DMS153 treated with DMSO at 0.1 percent for 48 hours (cell line): ENCODE results near the gene ELK1.
A peak's percentile ranks its signal among the peaks of the same experiment; 100 is the strongest.
"Not testable (repeated sequence)": the region's sequence is repeated elsewhere in the genome, so short reads cannot be mapped to it uniquely, and the experiment has no call there.

Experiments
- DNase-seq: peaks from one replicate; lab custom pipeline; 2025; ENCODE audit not compliant: unreplicated experiment; lab: John Stamatoyannopoulos, UW

The ELK1 gene

DNA sequence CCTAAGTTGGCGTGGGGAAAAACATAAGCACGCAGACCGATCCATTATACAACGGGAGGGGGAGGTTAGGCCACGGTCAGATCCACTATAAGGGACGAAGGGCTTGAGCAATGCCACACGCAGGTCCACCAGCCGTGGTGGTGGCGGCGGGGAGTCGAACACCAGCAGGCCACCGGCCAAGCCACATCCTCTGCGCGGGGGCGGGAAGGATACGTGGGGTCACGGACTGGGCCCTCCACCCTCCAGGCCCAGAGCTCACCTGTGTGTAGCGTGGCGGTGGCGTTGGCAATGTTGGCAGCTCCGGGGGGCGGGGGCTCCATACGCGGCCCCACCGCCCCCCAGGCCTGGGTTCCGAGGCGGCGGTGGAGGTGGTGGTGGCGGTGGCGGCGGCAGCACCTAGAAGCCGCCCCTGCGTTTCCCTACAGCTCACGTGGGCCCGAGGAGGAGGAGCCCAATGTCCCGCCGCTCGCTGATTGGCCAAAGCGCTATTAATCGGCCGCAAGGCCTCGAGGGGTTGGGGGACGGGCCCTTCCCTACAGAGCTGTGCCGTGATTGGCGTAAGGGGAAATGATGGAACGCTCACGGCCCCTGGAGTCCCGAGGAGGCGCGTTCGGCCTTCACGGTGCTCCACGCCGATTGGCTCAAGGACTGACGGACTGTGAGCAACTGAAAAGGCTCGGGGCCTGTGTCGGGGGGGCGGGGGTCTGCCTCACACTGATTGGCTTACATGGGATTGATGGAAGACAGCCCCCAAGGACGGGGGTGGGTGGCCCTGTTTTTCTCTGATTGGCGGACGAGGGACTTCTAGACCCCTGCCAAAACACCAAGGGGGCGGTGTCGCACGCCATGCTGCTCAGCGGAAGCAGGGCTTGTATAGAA is at the start of gene ELK1:
Gene ELK1, minus strand, starts transcription at position 400 of the 879 bp plus-strand sequence. CDS start 9,122 bp downstream, outside the sequence.
- DNase-seq = peak; percentile 88

DNA sequence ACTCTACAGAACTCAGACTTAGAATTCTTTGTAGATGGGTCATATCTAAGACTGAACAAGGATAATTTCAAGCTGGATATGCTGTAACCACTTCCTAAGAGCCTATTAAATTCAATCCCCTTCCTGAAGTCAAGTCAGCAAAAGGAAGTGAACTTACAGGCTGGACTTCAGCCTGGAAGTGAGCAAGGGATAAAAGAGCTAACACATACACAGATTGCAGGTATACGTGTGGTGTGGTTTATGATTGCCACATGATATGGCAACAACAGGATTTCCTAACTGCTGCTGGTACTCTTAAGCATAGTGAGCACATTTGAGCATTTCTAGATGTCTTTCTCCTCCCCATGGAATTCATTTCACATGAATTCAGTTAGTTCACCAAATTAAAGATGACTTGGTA is 46.8 kb upstream of the ELK1 start:
- no peak for DNase-seq

GRCh38 chrX:47690175-47690574 is 39.8 kb upstream of the ELK1 start:
- no peak for DNase-seq

- no peak for DNase-seq
Observed at GRCh38 chrX:47687263-47687662, 36.9 kb upstream of the ELK1 start.

GRCh38 chrX:47683829-47684205 is 33.5 kb upstream of the ELK1 start:
- DNase-seq = no peak

- no peak for DNase-seq
Observed at GRCh38 chrX:47683184-47683828, 32.9 kb upstream of the ELK1 start.

GRCh38 chrX:47675959-47676859 is 25.8 kb upstream of the ELK1 start:
- DNase-seq = not testable (repeated sequence)

DNA sequence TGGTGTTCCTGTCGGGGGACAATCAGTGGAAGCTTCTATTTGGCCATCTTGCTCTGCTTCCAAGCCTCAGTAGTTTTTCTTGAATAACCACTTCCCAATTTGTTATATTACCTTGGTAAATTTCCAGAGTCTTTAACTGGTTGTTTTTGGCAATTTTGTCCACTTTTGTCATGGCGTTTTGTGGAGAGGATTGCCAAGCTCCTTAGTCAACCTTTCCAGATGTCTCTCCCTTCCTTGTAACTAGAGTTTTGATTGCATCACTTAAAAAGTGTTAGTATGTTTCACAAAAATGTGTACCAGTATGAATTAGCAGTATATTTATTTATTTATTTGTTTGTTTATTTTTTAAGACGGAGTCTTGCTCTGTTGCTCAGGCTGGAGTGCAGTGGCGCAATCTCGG is 24.4 kb upstream of the ELK1 start:
- DNase-seq = no peak

- not testable (repeated sequence) for DNase-seq
Observed at GRCh38 chrX:47665797-47666196, 15.4 kb upstream of the ELK1 start.

GRCh38 chrX:47664737-47665136 is 14.4 kb upstream of the ELK1 start:
- DNase-seq = no peak

DNA sequence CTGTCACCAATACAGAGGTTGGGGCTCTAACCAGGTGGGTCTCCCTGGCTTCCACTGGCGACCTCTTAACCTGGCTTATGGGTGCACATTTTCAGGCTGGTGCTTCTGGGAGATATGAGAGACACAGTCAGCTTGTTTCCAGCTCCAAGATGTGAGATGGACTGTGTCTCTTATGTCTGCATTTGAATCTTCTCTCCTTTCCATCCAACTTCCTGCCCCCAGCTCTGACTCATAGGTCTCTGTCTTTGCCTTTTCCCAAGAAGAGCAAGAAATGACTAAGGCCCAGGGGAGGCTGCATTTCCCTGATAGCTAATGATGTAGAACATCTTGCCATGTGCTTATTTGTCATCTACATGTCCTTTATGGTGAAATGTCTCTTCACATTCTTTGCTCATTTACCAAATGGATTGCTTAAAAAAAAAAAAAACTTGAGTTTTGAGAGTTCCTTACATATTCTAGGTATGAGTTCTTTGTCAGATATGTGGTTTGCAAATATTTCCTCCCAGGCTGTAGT is 11.8 kb upstream of the ELK1 start:
- DNase-seq = no peak

DNA sequence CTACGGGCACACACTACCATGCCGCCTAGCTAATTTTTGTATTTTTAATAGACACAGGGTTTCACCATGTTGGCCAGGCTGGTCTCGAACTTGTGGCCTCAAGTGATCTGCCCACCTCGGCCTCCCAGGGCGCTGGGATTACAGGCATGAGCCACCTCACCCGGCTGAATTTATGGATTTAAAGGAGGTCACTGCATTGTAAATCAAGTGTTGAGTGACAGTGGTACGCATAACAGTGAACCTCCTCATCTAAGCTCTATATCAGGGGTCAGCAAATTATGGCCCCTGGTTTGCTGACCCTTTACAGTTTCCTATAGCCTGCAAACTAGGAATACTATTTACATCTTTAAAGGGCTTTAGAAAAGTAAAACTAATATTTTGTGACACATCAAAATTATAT is 11.2 kb upstream of the ELK1 start:
- no peak for DNase-seq

DNA sequence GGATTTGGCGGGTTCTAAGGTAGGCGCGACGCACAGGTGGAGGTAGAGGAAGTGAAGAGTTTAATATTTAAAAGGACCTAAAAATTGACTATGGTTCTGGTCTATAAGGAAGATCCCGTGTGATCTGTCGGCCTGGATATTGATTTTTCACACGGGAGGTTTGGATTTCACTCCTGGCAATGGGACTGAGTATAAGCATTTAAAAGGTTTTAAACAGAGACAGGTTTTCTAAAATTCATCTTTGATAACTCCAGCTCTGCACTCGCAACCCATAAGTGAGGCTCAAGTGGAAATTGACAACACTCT is 9.0 kb upstream of the ELK1 start:
- no peak for DNase-seq

GRCh38 chrX:47658684-47659420 is 8.5 kb upstream of the ELK1 start, which contains the start of gene UXT:
Gene UXT, minus strand, starts transcription at chrX:47659180. Its CDS starts 253 bp downstream, at chrX:47658927.
- peak; percentile 79 for DNase-seq

DNA sequence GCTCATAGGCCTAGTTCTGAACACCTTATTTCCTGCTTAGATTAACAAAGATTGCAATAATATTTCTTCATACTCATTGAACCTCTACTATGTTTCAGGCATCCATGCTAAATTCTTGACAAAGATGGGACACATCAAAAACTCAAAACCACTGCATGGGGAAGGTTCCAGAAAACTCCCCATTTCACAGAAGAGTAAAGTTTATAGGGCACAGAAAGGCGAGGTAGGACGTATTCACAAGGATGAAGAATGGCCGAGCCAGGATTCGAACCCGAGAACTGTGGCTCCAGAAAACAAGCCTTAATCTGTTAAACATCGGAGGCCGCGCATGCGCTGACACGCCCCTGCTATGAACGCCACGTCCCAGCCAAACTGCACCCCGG is 7.9 kb upstream of the ELK1 start:
- no peak for DNase-seq

DNA sequence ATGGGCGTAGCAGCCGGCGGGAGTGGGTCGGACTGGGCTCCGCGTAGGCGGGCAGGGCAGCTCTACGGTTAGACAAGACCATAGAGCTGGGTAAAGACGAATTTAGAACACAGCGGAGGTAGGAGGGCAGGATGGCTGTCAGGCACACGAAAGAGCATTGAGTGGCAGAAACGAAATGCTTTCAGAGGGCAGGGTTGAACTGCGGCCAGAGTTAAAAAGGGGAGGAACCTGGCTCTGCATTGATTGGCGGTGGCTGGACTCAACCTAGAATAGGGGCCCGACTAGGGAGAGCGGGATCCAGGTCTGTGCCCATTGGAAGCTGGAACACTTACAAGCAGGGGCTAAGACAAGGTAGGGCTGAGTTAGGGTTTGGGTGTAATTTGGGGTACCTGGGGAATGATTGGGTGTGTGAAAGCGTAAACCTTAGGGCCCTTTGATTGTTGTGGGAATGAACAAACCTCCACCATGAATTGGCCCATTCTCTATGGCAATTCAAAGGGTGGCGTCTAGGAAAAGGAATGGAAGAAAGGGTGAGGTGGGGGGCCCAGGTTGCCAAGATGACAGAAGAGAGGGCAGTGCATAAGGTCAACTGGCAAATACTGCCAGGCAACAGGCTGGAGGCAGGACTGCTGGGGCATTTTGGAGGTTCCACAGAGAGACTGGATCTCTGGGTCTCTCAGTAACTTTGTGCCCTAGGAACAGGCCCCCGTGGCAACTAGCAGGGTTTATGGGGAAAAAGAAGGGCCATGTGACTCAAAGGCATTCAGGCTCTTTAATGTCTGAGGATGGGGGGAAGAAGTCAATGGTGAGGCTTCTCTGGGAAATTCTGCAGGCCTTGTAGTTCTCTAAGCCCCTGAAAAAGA is 911 bp upstream of the ELK1 start:
- no peak for DNase-seq

DNA sequence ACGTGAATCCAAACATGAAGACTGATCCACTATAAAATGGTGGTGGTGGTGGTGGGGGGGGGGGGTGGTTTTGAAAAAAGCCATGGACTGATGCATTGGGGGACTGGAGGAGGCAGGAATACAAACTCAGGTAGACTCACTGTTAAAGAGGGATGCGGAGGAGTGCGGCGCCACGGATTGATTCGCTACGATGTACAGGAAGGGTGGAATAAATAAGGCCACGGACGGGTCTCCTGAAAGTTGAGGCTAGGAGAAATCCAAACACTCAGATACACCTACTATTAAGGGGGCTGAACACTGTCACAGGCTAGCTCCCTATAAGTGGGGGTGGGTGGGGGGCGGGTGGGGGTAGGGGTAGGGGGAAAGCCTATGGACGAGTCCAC is 591 bp downstream of the ELK1 start:
- DNase-seq = no peak

DNA sequence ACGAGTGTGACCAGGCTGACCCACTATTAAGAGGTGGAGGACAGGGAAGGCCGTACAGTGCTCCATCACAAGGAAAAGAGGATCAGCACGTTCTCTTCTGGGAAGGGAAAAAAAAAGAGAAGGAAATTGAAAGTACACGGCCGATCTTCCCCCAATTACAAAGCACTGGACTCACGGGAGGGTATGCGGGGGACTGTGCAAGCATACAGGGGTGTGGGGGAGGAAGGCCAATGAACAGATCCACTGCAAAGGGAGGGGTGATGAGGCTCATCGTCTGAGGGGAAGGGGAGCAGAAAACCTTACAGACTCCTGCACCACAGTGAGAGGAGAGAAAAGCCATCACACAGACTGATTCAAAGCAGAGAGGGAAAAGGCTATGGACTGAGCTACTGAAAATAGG is 1.1 kb downstream of the ELK1 start:
- DNase-seq = no peak

GRCh38 chrX:47648376-47648775 is 2.0 kb downstream of the ELK1 start:
- DNase-seq = no peak

DNA sequence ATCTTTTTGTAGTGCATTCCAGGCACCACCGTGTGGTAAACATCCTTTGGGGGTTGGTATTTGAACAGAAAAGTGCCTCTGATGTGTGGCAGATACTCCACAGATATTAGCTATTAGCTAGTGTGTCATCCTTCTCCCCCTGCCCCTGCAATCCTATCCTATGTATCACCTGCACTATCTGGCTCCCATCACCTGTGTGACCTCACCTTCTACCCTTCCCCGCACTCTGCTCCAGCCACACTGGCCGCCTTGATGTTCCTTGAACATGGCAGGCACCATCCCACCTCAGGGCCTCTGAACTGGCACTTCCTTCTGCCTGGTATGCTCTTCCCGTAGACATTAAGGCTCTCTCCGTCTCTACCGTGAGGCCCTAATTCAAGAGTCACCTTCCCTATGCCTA is 3.7 kb downstream of the ELK1 start:
- DNase-seq = no peak
